ENCODE measurements around the gene TRPV4. TPM values are rescaled to one million over a fixed set of nuclear protein-coding genes. Genes with fewer than 3 reads are reported as not detected.

TRPV4 gene
- total and polyA plus RNA-seq, 2 donors (not counting 3 experiments of a cell fraction or from before 2014, with no cell fraction given): 8.8 to 22.3 TPM

DNA sequence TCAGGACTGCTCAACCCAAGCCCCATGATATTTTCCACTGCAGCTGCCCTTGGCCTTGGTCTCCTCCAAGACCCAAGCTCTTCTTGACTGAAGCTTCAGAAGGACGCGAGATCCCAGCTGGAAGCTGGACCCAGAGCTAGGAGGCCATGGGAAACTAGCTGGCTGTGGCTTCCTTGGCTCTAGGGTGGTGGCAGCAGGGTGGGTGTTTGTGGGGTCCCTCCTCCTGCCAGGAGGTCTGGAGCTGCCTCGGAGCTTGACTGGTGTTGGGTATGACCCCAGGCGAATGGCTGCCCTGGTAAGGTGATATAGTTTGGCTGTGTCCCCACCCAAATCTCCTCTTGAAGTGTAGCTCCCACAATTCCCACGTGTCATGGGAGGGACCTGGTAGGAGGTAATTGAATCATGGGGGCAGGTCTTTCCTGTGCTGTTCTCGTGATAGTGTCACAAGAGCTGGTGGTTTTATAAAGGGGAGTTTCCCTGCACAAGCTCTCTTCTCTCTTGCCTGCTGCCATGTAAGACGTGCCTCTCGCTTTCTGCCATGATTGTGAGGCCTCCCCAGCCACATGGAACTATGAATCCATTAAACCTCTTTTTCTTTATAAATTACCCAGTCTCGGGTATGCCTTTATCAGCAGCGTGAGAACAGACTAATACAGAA is 51.4 kb downstream of the TRPV4 start:
- POLR2A ChIA-PET: no interaction called here
- H3K4me3 ChIP-seq (replicated peaks in 1 of 3; ENCODE audit: insufficient read depth in 1 of 3, low read depth in 1 of 3, low read length in 3 of 3): no peak overlapping the region
- intact Hi-C loops (cut with micrococcal nuclease): no loop called here
- H3K27me3 ChIP-seq (ENCODE audit: control insufficient read depth in 2 of 2, insufficient read depth in 2 of 2, low read length in 2 of 2): no peaks in the 10 kb centered on the region
- no TSS peak for BruUV-seq (replicated peaks)
- H3K4me2 ChIP-seq (ENCODE audit: insufficient read depth, low read length): no peak overlapping the region
- H3K9ac ChIP-seq (replicated peaks; ENCODE audit: extremely low read depth, insufficient read depth, low read length): no peak overlapping the region
- dilution Hi-C loops (cut with MboI; ENCODE audit: extremely low pct_ligation_motif_present, low sequenced_read_pairs): no loop called here
- H2AFZ ChIP-seq (ENCODE audit: low read depth, low read length): no peak overlapping the region
- H3K4me1 ChIP-seq (ENCODE audit: control insufficient read depth, extremely low read depth, insufficient read depth, low read length): no peaks in the 10 kb centered on the region
- no peaks in the 10 kb centered on the region for H3K9me3 ChIP-seq (replicated peaks; ENCODE audit: control insufficient read depth, insufficient read depth, low read length)
- FAIRE-seq (no peak), DNase-seq (ENCODE audit: low read depth, low spot score) (no peak)
- CTCF ChIA-PET: interaction anchor here (1.1 to 1.5 kb wide), 2 partner anchors 15 to 349 kb away, joined by 3 read pairs; no protein-coding TSS in a partner anchor
- no peak overlapping the region for H3K27ac ChIP-seq (ENCODE audit: insufficient read depth, low read depth, low read length)
- TF ChIP-seq, protein P1, sequence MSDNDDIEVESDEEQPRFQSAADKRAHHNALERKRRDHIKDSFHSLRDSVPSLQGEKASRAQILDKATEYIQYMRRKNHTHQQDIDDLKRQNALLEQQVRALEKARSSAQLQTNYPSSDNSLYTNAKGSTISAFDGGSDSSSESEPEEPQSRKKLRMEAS (IDR thresholded peaks at IDR 0.05; ENCODE audit: insufficient read depth, insufficient read length): no peak
- no peak for TF ChIP-seq JUN (IDR thresholded peaks at IDR 0.05; ENCODE audit: borderline replicate concordance, insufficient read depth, insufficient read length, low read depth)
- no peak for TF ChIP-seq FOS (IDR thresholded peaks at IDR 0.05; ENCODE audit: borderline replicate concordance, insufficient read depth, low read length)
- TF ChIP-seq, protein P2, sequence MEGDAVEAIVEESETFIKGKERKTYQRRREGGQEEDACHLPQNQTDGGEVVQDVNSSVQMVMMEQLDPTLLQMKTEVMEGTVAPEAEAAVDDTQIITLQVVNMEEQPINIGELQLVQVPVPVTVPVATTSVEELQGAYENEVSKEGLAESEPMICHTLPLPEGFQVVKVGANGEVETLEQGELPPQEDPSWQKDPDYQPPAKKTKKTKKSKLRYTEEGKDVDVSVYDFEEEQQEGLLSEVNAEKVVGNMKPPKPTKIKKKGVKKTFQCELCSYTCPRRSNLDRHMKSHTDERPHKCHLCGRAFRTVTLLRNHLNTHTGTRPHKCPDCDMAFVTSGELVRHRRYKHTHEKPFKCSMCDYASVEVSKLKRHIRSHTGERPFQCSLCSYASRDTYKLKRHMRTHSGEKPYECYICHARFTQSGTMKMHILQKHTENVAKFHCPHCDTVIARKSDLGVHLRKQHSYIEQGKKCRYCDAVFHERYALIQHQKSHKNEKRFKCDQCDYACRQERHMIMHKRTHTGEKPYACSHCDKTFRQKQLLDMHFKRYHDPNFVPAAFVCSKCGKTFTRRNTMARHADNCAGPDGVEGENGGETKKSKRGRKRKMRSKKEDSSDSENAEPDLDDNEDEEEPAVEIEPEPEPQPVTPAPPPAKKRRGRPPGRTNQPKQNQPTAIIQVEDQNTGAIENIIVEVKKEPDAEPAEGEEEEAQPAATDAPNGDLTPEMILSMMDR (IDR thresholded peaks at IDR 0.05; ENCODE audit: extremely low read depth in 1 of 2, insufficient read depth in 1 of 2, low read depth in 1 of 2, low read length in 2 of 2): no peak
- no peak for TF ChIP-seq EZH2 (IDR thresholded peaks at IDR 0.05; ENCODE audit: borderline replicate concordance, low read depth, low read length, severe bottlenecking)
- no peaks in the 10 kb centered on the region for H4K20me1 ChIP-seq (replicated peaks; ENCODE audit: control insufficient read depth, extremely low read depth, insufficient read depth, low read length)
- no peaks in the 10 kb centered on the region for H3K9me1 ChIP-seq (replicated peaks; ENCODE audit: control insufficient read depth, extremely low read depth, insufficient read depth, low read length)
- peaks cover 0 to 5% of the 10 kb centered on the region in 2 experiments for H3K36me3 ChIP-seq (ENCODE audit: control insufficient read depth in 2 of 2, extremely low read depth in 1 of 2, insufficient read depth in 2 of 2, low read length in 2 of 2)
- no peaks in the 10 kb centered on the region for H3K79me2 ChIP-seq (ENCODE audit: control insufficient read depth, insufficient read depth, low read length)

Data from endothelial cell of umbilical vein (primary cell).